ENCODE measurements around the gene MBNL2. TPM values are rescaled to one million over a fixed set of nuclear protein-coding genes. Genes with fewer than 3 reads are reported as not detected.

The MBNL2 gene
- total and polyA plus RNA-seq, 2 of the 13 experiments (the other 11 are each of a cell fraction or from before 2014, with no cell fraction given), result 30.8 to 59.0 TPM

DNA sequence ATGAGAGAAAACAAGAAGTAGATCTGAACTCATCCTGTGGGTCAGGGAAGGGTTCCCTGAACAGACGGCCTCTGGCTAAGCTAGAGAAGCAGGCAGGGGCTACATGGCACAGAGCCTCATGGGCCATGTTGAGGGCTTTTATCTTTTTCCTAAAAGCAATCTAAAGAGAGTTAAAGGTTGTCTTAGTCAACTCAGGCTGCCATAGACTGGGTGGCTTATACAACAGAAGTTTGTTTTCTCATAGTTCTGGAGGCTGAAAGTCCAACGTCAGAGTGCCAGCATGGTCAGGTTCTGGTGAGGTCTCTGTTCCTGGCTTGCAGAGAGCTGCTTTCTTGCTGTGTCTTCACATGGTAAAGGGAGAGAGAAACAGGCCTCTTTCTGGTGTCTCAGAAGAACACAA is 2.9 kb upstream of the MBNL2 start (continued):
- TF ChIP-seq SOX13 (IDR thresholded peaks at IDR 0.05), result no peak
- TF ChIP-seq SOX13 (CRISPR knock-in tag; conservative IDR thresholded peaks at IDR 0.05 in 1 of 2, IDR thresholded peaks at IDR 0.05 in 1 of 2), result peak in 1 of 2 experiments; percentile 39; a peak in 1 of 4 replicates
- TF ChIP-seq FOXO1 (CRISPR knock-in tag; IDR thresholded peaks at IDR 0.05), result peak; percentile 43; the same call in 1 of the 2 replicates
- no peak for TF ChIP-seq GTF3A (CRISPR knock-in tag; conservative IDR thresholded peaks at IDR 0.05)
- TF ChIP-seq, protein P1, sequence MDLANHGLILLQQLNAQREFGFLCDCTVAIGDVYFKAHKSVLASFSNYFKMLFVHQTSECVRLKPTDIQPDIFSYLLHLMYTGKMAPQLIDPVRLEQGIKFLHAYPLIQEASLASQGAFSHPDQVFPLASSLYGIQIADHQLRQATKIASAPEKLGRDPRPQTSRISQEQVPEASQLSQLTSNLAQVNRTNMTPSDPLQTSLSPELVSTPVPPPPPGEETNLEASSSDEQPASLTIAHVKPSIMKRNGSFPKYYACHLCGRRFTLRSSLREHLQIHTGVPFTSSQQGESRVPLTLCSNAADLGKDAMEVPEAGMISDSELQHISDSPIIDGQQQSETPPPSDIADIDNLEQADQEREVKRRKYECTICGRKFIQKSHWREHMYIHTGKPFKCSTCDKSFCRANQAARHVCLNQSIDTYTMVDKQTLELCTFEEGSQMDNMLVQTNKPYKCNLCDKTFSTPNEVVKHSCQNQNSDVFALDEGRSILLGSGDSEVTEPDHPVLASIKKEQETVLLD (CRISPR knock-in tag; IDR thresholded peaks at IDR 0.05; ENCODE audit: low read depth), result no peak
- no peak; the same call in 1 of the 2 replicates for TF ChIP-seq NR2C2 (CRISPR knock-in tag; IDR thresholded peaks at IDR 0.05; ENCODE audit: borderline replicate concordance)
- no peak for TF ChIP-seq ZFP41 (CRISPR knock-in tag; IDR thresholded peaks at IDR 0.05; ENCODE audit: borderline replicate concordance)
- TF ChIP-seq, protein P2, sequence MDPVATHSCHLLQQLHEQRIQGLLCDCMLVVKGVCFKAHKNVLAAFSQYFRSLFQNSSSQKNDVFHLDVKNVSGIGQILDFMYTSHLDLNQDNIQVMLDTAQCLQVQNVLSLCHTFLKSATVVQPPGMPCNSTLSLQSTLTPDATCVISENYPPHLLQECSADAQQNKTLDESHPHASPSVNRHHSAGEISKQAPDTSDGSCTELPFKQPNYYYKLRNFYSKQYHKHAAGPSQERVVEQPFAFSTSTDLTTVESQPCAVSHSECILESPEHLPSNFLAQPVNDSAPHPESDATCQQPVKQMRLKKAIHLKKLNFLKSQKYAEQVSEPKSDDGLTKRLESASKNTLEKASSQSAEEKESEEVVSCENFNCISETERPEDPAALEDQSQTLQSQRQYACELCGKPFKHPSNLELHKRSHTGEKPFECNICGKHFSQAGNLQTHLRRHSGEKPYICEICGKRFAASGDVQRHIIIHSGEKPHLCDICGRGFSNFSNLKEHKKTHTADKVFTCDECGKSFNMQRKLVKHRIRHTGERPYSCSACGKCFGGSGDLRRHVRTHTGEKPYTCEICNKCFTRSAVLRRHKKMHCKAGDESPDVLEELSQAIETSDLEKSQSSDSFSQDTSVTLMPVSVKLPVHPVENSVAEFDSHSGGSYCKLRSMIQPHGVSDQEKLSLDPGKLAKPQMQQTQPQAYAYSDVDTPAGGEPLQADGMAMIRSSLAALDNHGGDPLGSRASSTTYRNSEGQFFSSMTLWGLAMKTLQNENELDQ (CRISPR knock-in tag; IDR thresholded peaks at IDR 0.05; ENCODE audit: borderline replicate concordance), result no peak
- TF ChIP-seq ZBTB20 (CRISPR knock-in tag; IDR thresholded peaks at IDR 0.05; ENCODE audit: borderline replicate concordance, low read depth), result 0 out of 2 replicates have a peak, but pooled peaks have one; percentile 53
- TF ChIP-seq ZNF598 (CRISPR knock-in tag; IDR thresholded peaks at IDR 0.05; ENCODE audit: borderline replicate concordance), result no peak
- peak; percentile 27; the same call in 1 of the 2 replicates for TF ChIP-seq FOXK1 (CRISPR knock-in tag; IDR thresholded peaks at IDR 0.05; ENCODE audit: borderline replicate concordance, low read depth)
- TF ChIP-seq, protein P3, sequence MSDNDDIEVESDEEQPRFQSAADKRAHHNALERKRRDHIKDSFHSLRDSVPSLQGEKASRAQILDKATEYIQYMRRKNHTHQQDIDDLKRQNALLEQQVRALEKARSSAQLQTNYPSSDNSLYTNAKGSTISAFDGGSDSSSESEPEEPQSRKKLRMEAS (IDR thresholded peaks at IDR 0.05), result no peak
- TF ChIP-seq ZNF30 (CRISPR knock-in tag; IDR thresholded peaks at IDR 0.05), result no peak
- TF ChIP-seq HNRNPUL1 (IDR thresholded peaks at IDR 0.05; ENCODE audit: low read depth, low read length), result no peak
- TF ChIP-seq, protein P4, sequence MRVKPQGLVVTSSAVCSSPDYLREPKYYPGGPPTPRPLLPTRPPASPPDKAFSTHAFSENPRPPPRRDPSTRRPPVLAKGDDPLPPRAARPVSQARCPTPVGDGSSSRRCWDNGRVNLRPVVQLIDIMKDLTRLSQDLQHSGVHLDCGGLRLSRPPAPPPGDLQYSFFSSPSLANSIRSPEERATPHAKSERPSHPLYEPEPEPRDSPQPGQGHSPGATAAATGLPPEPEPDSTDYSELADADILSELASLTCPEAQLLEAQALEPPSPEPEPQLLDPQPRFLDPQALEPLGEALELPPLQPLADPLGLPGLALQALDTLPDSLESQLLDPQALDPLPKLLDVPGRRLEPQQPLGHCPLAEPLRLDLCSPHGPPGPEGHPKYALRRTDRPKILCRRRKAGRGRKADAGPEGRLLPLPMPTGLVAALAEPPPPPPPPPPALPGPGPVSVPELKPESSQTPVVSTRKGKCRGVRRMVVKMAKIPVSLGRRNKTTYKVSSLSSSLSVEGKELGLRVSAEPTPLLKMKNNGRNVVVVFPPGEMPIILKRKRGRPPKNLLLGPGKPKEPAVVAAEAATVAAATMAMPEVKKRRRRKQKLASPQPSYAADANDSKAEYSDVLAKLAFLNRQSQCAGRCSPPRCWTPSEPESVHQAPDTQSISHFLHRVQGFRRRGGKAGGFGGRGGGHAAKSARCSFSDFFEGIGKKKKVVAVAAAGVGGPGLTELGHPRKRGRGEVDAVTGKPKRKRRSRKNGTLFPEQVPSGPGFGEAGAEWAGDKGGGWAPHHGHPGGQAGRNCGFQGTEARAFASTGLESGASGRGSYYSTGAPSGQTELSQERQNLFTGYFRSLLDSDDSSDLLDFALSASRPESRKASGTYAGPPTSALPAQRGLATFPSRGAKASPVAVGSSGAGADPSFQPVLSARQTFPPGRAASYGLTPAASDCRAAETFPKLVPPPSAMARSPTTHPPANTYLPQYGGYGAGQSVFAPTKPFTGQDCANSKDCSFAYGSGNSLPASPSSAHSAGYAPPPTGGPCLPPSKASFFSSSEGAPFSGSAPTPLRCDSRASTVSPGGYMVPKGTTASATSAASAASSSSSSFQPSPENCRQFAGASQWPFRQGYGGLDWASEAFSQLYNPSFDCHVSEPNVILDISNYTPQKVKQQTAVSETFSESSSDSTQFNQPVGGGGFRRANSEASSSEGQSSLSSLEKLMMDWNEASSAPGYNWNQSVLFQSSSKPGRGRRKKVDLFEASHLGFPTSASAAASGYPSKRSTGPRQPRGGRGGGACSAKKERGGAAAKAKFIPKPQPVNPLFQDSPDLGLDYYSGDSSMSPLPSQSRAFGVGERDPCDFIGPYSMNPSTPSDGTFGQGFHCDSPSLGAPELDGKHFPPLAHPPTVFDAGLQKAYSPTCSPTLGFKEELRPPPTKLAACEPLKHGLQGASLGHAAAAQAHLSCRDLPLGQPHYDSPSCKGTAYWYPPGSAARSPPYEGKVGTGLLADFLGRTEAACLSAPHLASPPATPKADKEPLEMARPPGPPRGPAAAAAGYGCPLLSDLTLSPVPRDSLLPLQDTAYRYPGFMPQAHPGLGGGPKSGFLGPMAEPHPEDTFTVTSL (CRISPR knock-in tag; IDR thresholded peaks at IDR 0.05; ENCODE audit: borderline replicate concordance), result peak; percentile 74; the same call in 1 of the 2 replicates
- no peak for TF ChIP-seq RBAK (CRISPR knock-in tag; IDR thresholded peaks at IDR 0.05)
- TF ChIP-seq ZNF670 (CRISPR knock-in tag; IDR thresholded peaks at IDR 0.05; ENCODE audit: borderline replicate concordance), result peak; percentile 73; the same call in 1 of the 2 replicates
- no peak for TF ChIP-seq TCF7L2 (IDR thresholded peaks at IDR 0.05; ENCODE audit: low read depth, low read length)
- no peak for TF ChIP-seq TP53 (CRISPR knock-in tag; conservative IDR thresholded peaks at IDR 0.05)
- TF ChIP-seq PPARG (CRISPR knock-in tag; conservative IDR thresholded peaks at IDR 0.05), result peak; percentile 49; the same call in 1 of the 2 replicates
- TF ChIP-seq ZNF792 (CRISPR knock-in tag; IDR thresholded peaks at IDR 0.05), result no peak
- TF ChIP-seq NAIF1 (CRISPR knock-in tag; IDR thresholded peaks at IDR 0.05; ENCODE audit: borderline replicate concordance), result no peak
